Measurements from ENCODE around the gene PEX6.

DNA sequence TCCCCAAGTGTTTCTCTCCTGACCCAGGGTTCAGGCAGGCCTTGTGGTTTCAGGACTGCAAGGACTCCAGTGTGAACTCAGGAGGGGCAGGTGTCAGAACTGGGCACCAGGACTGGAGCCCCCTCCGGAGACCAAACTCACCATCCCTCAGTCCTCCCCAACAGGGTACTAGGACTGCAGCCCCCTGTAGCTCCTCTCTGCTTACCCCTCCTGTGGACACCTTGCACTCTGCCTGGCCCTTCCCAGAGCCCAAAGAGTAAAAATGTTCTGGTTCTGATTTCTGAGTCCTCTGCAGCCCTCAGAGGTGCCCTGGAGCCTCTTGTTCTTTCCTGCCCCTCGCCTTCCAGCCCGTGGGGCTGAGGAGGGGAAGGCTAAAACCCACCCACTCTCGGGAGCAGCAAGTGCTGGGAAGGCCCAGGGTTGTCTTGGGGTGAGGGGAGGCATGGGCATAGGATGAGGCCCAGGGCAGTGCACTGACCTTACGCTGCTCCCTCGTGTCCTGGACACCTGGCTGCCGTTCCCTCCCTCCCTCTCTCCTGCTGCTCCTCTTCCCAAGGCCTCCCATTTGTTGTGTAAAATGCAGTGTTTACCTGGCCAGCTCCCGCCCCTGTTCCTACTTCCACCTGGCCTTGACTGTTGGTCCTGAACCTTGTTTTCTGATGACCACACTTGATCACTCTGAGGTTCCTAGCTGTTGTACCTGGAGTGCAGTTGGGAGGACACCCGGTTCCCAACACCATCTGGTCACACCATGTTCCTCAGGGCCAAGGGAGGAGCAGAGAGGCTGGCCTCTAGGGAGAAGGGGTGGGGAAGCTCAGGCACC is 39.8 kb downstream of the PEX6 start:
- TF ChIP-seq EZH2phosphoT487 (IDR thresholded peaks at IDR 0.05; ENCODE audit: borderline replicate concordance, low read depth, low read length): no peak
- TF ChIP-seq, protein P1, sequence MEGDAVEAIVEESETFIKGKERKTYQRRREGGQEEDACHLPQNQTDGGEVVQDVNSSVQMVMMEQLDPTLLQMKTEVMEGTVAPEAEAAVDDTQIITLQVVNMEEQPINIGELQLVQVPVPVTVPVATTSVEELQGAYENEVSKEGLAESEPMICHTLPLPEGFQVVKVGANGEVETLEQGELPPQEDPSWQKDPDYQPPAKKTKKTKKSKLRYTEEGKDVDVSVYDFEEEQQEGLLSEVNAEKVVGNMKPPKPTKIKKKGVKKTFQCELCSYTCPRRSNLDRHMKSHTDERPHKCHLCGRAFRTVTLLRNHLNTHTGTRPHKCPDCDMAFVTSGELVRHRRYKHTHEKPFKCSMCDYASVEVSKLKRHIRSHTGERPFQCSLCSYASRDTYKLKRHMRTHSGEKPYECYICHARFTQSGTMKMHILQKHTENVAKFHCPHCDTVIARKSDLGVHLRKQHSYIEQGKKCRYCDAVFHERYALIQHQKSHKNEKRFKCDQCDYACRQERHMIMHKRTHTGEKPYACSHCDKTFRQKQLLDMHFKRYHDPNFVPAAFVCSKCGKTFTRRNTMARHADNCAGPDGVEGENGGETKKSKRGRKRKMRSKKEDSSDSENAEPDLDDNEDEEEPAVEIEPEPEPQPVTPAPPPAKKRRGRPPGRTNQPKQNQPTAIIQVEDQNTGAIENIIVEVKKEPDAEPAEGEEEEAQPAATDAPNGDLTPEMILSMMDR (conservative IDR thresholded peaks at IDR 0.05; ENCODE audit: low read length): no peak
